ENCODE measurements around the gene FOXP2. TPM values are rescaled to one million over a fixed set of nuclear protein-coding genes. Genes with fewer than 3 reads are reported as not detected.

The FOXP2 gene
- total RNA-seq, 6 experiments from 2014 or later: 0.02 to 0.41 (median 0.20) TPM

- H3K27me3 Mint-ChIP-seq (ENCODE audit: insufficient read depth): no peaks in the 10 kb centered on the region
- no peak for TF ChIP-seq CTCF (IDR thresholded peaks at IDR 0.05)
- no peaks in the 10 kb centered on the region for H3K36me3 Mint-ChIP-seq (ENCODE audit: low read depth)
- H3K4me1 Mint-ChIP-seq (ENCODE audit: low read depth): no peaks in the 10 kb centered on the region
- H3K4me3 Mint-ChIP-seq: no peak overlapping the region
- no peak for DNase-seq
- no peaks in the 10 kb centered on the region for H3K9me3 Mint-ChIP-seq
- H3K27ac Mint-ChIP-seq: no peak overlapping the region
Observed at GRCh38 chr7:114620208-114620607, 205.6 kb downstream of the FOXP2 start.

DNA sequence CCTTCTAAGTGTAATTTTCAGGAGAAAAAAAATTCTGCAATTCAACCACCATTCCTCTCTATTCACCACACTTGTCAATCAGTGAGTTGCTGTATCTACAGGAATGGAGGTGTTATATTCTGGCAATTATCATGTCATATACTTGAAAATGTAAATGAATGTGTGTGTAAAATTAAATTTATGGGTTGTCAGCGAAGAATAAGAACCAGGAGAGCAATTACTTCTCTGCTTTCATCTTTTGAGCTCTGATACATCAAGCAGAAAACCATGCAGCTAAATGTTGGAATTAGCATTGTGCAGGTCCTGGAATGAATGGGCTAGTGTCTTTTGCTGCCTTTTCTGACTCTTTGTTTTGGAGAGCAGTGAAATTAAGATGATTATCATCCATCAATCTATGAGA is 207.6 kb downstream of the FOXP2 start:
- DNase-seq: no peak
- H3K4me1 Mint-ChIP-seq (ENCODE audit: low read depth): no peaks in the 10 kb centered on the region
- no peak overlapping the region for H3K4me3 Mint-ChIP-seq
- no peak overlapping the region for H3K27ac Mint-ChIP-seq
- H3K36me3 Mint-ChIP-seq (ENCODE audit: low read depth): no peaks in the 10 kb centered on the region
- H3K27me3 Mint-ChIP-seq (ENCODE audit: insufficient read depth): no peaks in the 10 kb centered on the region
- TF ChIP-seq CTCF (IDR thresholded peaks at IDR 0.05): no peak
- H3K9me3 Mint-ChIP-seq: no peaks in the 10 kb centered on the region

DNA sequence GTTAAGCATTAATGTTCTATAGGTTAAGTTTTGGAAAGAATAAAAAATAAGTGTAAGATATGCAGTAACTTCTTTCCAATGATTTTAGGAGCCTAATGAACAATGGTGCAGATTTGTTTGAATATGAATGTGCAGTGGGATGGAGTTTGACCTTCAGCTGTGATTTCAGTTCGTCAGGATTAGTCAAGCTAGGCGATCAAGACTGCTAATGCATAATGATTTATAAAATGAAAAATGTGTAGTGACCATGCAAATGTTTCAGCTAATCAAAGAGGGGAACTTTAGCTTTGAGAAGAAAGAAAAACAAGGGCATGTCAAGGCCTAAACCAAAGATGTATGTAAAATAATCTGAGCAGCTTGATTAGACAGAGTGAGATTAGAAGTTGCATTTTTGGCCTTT is 208.5 kb downstream of the FOXP2 start:
- H3K36me3 Mint-ChIP-seq (ENCODE audit: low read depth): no peaks in the 10 kb centered on the region
- no peak overlapping the region for H3K4me3 Mint-ChIP-seq
- no peaks in the 10 kb centered on the region for H3K27me3 Mint-ChIP-seq (ENCODE audit: insufficient read depth)

DNA sequence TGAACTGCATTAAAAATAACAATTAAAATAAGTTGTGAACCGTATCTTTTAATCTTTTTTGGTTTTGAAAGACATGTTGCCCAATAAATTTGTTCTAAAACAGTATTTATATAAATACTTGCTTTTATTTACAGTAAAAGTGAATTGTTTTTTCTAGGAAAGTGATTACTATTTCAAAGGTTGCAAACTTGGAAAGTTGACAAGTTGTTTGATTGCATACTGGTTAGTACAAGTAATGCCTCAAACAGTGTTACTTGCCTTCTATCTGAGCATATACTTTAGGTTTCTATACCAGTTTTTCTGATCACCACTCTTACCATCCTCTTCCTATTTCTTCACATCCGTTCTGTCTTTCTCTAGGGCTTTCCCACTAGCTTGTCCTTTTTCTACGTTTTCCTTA is 212.6 kb downstream of the FOXP2 start:
- no peaks in the 10 kb centered on the region; the same call in 1 of the 2 replicates for H3K27me3 Mint-ChIP-seq (ENCODE audit: insufficient read depth)
- no peak for DNase-seq
- H3K9me3 Mint-ChIP-seq: no peaks in the 10 kb centered on the region
- H3K36me3 Mint-ChIP-seq (ENCODE audit: low read depth): no peaks in the 10 kb centered on the region
- H3K4me3 Mint-ChIP-seq: no peak overlapping the region
- no peaks in the 10 kb centered on the region for H3K4me1 Mint-ChIP-seq (ENCODE audit: low read depth)
- no peak for TF ChIP-seq CTCF (IDR thresholded peaks at IDR 0.05)
- no peak overlapping the region for H3K27ac Mint-ChIP-seq

More for the DNA sequence above, 208.5 kb downstream of the FOXP2 start:
- Mint-ChIP-seq H3K27ac (no peak overlapping the region), H3K9me3 (no peaks in the 10 kb centered on the region), H3K4me1 (ENCODE audit: low read depth) (no peaks in the 10 kb centered on the region)
- no peak for DNase-seq
- no peak for TF ChIP-seq CTCF (IDR thresholded peaks at IDR 0.05)

DNA sequence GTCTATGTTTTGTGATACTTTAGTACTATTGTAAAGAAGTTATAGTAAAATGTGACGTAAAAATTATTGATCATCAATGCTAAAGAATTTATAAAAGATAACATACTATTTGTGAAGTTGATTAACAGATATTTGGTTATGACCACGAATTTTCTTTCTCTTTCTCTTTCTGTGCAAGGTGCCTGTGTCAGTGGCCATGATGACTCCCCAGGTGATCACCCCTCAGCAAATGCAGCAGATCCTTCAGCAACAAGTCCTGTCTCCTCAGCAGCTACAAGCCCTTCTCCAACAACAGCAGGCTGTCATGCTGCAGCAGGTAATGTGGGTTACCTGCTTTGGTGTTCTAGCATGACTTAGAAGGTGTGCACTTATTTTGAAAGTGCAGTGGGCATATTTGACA is 213.7 kb downstream of the FOXP2 start:
- no peak for TF ChIP-seq CTCF (IDR thresholded peaks at IDR 0.05)
- H3K27ac Mint-ChIP-seq: no peak overlapping the region
- no peak for DNase-seq
- H3K27me3 Mint-ChIP-seq (ENCODE audit: insufficient read depth): no peaks in the 10 kb centered on the region; the same call in 1 of the 2 replicates
- H3K4me3 Mint-ChIP-seq: no peak overlapping the region
- no peaks in the 10 kb centered on the region for H3K4me1 Mint-ChIP-seq (ENCODE audit: low read depth)
- H3K9me3 Mint-ChIP-seq: no peaks in the 10 kb centered on the region
- H3K36me3 Mint-ChIP-seq (ENCODE audit: low read depth): no peaks in the 10 kb centered on the region

DNA sequence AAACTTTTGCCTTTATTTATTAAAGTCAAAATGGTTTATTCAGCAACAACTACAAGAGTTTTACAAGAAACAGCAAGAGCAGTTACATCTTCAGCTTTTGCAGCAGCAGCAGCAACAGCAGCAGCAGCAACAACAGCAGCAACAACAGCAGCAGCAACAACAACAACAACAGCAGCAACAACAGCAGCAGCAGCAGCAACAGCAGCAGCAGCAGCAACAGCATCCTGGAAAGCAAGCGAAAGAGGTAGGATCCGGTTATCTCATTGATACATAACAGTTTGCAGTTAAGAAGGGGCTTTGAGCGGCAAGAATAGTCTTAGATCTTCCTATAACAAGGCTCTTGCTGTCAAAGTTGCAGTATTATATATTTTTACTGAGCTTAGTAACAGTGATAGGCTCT is 215.1 kb downstream of the FOXP2 start:
- Mint-ChIP-seq H3K4me3 (no peak overlapping the region), H3K27ac (no peak overlapping the region), H3K4me1 (ENCODE audit: low read depth) (no peaks in the 10 kb centered on the region), H3K27me3 (ENCODE audit: insufficient read depth) (no peaks in the 10 kb centered on the region; the same call in 1 of the 2 replicates), H3K36me3 (ENCODE audit: low read depth) (no peaks in the 10 kb centered on the region), H3K9me3 (no peaks in the 10 kb centered on the region)
- no peak for DNase-seq
- TF ChIP-seq CTCF (IDR thresholded peaks at IDR 0.05): no peak
